DND-41 (cell line): ENCODE results near the gene TNIK.

Experiments
- EZH2 ChIP-seq: IDR thresholded peaks from 3 replicates; pipeline ENCODE4 v1.6.1; 2012; ENCODE audit warnings: borderline replicate concordance, low read depth, mild to moderate bottlenecking, moderate library complexity, low read length, inconsistent platforms; ENCODE audit not compliant: severe bottlenecking
- TF ChIP-seq, protein P1 (sequence below): IDR thresholded peaks from 2 replicates; pipeline ENCODE4 v1.5.1; 2012; ENCODE audit warnings: borderline replicate concordance, low read length, moderate library complexity, mild to moderate bottlenecking; ENCODE audit not compliant: poor library complexity, severe bottlenecking; ENCODE audit errors: extremely low read depth

DNA sequence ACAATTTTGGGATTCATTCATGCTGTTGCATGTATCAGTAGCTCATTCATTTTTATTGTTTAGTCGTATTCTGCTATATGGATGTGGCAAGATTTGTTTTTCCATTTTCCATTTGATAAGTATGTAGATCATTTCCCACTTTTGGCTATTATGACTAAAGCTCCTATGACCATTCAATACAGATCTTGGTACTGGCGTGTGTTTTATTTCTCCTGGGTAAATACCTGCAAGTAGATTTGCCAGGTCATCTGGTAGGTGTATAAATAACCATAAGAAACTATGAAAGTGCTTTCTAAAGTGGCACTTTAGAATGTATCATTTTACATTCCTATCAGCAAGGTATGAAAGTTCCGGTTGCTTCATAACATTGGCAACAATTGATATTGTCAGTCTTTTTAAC is 124.6 kb downstream of the TNIK start:
- TF ChIP-seq, protein P1, sequence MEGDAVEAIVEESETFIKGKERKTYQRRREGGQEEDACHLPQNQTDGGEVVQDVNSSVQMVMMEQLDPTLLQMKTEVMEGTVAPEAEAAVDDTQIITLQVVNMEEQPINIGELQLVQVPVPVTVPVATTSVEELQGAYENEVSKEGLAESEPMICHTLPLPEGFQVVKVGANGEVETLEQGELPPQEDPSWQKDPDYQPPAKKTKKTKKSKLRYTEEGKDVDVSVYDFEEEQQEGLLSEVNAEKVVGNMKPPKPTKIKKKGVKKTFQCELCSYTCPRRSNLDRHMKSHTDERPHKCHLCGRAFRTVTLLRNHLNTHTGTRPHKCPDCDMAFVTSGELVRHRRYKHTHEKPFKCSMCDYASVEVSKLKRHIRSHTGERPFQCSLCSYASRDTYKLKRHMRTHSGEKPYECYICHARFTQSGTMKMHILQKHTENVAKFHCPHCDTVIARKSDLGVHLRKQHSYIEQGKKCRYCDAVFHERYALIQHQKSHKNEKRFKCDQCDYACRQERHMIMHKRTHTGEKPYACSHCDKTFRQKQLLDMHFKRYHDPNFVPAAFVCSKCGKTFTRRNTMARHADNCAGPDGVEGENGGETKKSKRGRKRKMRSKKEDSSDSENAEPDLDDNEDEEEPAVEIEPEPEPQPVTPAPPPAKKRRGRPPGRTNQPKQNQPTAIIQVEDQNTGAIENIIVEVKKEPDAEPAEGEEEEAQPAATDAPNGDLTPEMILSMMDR: no peak
- TF ChIP-seq EZH2: no peak
